Naive B cell (primary cell): Measurements from ENCODE around the gene LDLRAD3. TPM values are rescaled to one million over a fixed set of nuclear protein-coding genes. Genes with fewer than 3 reads are reported as not detected.
A peak's percentile ranks its signal among the peaks of the same experiment; 100 is the strongest.

Source experiments
- ATAC-seq, 2 donors: fragments of 150-1000 bp; cut with Tn5 transposase; 2 replicates each; pipeline ENCODE4 v1.10.0; 2021; ENCODE audit warnings: low read depth in 2 of 2, mild to moderate bottlenecking in 2 of 2, moderate library complexity in 2 of 2
- DNase-seq: peaks from one replicate; pipeline ENCODE4 v3.0.0; 2022
- H3K27ac Mint-ChIP-seq, 6 donors: one replicate each; pipeline ENCODE4 v1.8.0; 2020 to 2022; ENCODE audit warnings: mild to moderate bottlenecking in 6 of 6, mixed read lengths in 6 of 6, moderate library complexity in 5 of 6, inconsistent platforms in 2 of 6
- H3K27me3 Mint-ChIP-seq, 3 donors: one replicate each; pipeline ENCODE4 v1.8.0; 2021 to 2022; ENCODE audit warnings: mixed read lengths in 3 of 3, mild to moderate bottlenecking in 1 of 3
- H3K36me3 Mint-ChIP-seq, 2 donors: one replicate each; pipeline ENCODE4 v1.8.0; 2020 to 2022; ENCODE audit warnings: mixed read lengths in 2 of 2, inconsistent platforms in 1 of 2, mild to moderate bottlenecking in 1 of 2
- H3K4me1 Mint-ChIP-seq, 3 donors: one replicate each; pipeline ENCODE4 v1.8.0; 2020 to 2022; ENCODE audit warnings: mixed read lengths in 3 of 3, inconsistent platforms in 1 of 3, mild to moderate bottlenecking in 1 of 3, moderate library complexity in 1 of 3
- H3K4me3 Mint-ChIP-seq, 8 donors: one replicate each; pipeline ENCODE4 v1.8.0; 2020 to 2022; ENCODE audit warnings: mild to moderate bottlenecking in 8 of 8, mixed read lengths in 8 of 8, moderate library complexity in 8 of 8, inconsistent platforms in 2 of 8
- H3K9me3 Mint-ChIP-seq, 7 donors: one replicate each; pipeline ENCODE4 v1.8.0; 2020 to 2022; ENCODE audit warnings: mixed read lengths in 7 of 7, mild to moderate bottlenecking in 5 of 7, inconsistent platforms in 2 of 7, moderate library complexity in 1 of 7
- polyA plus RNA-seq, 6 donors: library from polyadenylated mRNA; unstranded; fragments of 300-500 nt; fragmentation: Illumina TruSeq; gene quantifications; one replicate each; pipeline ENCODE4 v1.2.3, GENCODE V29; 2021; ENCODE audit warnings: low read depth in 6 of 6

The LDLRAD3 gene
- polyA plus RNA-seq, 6 donors from 2014 or later: 0.17 to 0.27 TPM; not detected in 4

- H3K36me3 Mint-ChIP-seq: no peaks in the 10 kb centered on the region
- H3K27me3 Mint-ChIP-seq: peaks cover 5 to 20% (median 10%) of the 10 kb centered on the region in 3 donors
- no peak overlapping the region for H3K4me3 Mint-ChIP-seq
- no peaks in the 10 kb centered on the region for H3K4me1 Mint-ChIP-seq
- peaks cover 0 to 3% (median 0%) of the 10 kb centered on the region in 7 donors for H3K9me3 Mint-ChIP-seq
- DNase-seq: no peak
- H3K27ac Mint-ChIP-seq: no peak overlapping the region
- ATAC-seq: no peak
These were observed 50.6 kb downstream of the LDLRAD3 start for GRCh38 chr11:35994421-35994820.

- H3K27me3 Mint-ChIP-seq: peaks cover 5 to 19% (median 12%) of the 10 kb centered on the region in 3 donors
- H3K4me1 Mint-ChIP-seq: no peaks in the 10 kb centered on the region
- peak overlapping the region in 1 of 8 donors; percentile 38 for H3K4me3 Mint-ChIP-seq
- no peak overlapping the region for H3K27ac Mint-ChIP-seq
- H3K9me3 Mint-ChIP-seq: peaks cover 0 to 2% (median 0%) of the 10 kb centered on the region in 7 donors
- ATAC-seq (no peak), DNase-seq (no peak)
- H3K36me3 Mint-ChIP-seq: no peaks in the 10 kb centered on the region
These were observed 51.9 kb downstream of the LDLRAD3 start for GRCh38 chr11:35995681-35996271.

GRCh38 chr11:35997902-35998520 is 54.1 kb downstream of the LDLRAD3 start:
- Mint-ChIP-seq H3K36me3 (no peaks in the 10 kb centered on the region), H3K27ac (no peak overlapping the region), H3K27me3 (peaks cover 5 to 27% (median 5%) of the 10 kb centered on the region in 3 donors), H3K9me3 (peaks cover 0 to 2% (median 0%) of the 10 kb centered on the region in 7 donors), H3K4me1 (no peaks in the 10 kb centered on the region), H3K4me3 (no peak overlapping the region)
- ATAC-seq (no peak), DNase-seq (no peak)

GRCh38 chr11:35998634-35999033 is 54.8 kb downstream of the LDLRAD3 start:
- H3K9me3 Mint-ChIP-seq: peaks cover 0 to 3% (median 2%) of the 10 kb centered on the region in 7 donors
- peaks cover 5 to 21% (median 5%) of the 10 kb centered on the region in 3 donors for H3K27me3 Mint-ChIP-seq
- no peaks in the 10 kb centered on the region for H3K4me1 Mint-ChIP-seq
- ATAC-seq (no peak), DNase-seq (no peak)
- H3K4me3 Mint-ChIP-seq: no peak overlapping the region
- no peaks in the 10 kb centered on the region for H3K36me3 Mint-ChIP-seq
- H3K27ac Mint-ChIP-seq: no peak overlapping the region

- no peaks in the 10 kb centered on the region for H3K36me3 Mint-ChIP-seq
- H3K27ac Mint-ChIP-seq: no peak overlapping the region
- H3K9me3 Mint-ChIP-seq: peaks cover 5 to 22% (median 14%) of the 10 kb centered on the region in 7 donors
- DNase-seq (no peak), ATAC-seq (no peak)
- no peaks in the 10 kb centered on the region for H3K4me1 Mint-ChIP-seq
- peaks cover 5 to 18% (median 5%) of the 10 kb centered on the region in 3 donors for H3K27me3 Mint-ChIP-seq
- H3K4me3 Mint-ChIP-seq: peak overlapping the region in 1 of 8 donors; percentile 6
These were observed 56.8 kb downstream of the LDLRAD3 start for GRCh38 chr11:36000616-36001190.

- Mint-ChIP-seq H3K36me3 (no peaks in the 10 kb centered on the region), H3K9me3 (peaks cover 5 to 31% (median 17%) of the 10 kb centered on the region in 7 donors), H3K4me1 (no peaks in the 10 kb centered on the region), H3K4me3 (no peak overlapping the region), H3K27me3 (peaks cover 0 to 18% (median 0%) of the 10 kb centered on the region in 3 donors), H3K27ac (peak overlapping the region in 1 of 6 donors; percentile 8)
- DNase-seq (no peak), ATAC-seq (no peak)
These were observed 58.3 kb downstream of the LDLRAD3 start for GRCh38 chr11:36002196-36002595.

GRCh38 chr11:36002796-36003195 is 58.9 kb downstream of the LDLRAD3 start:
- Mint-ChIP-seq H3K27ac (no peak overlapping the region), H3K9me3 (peaks cover 5 to 31% (median 17%) of the 10 kb centered on the region in 7 donors), H3K4me1 (no peaks in the 10 kb centered on the region), H3K4me3 (no peak overlapping the region), H3K36me3 (no peaks in the 10 kb centered on the region), H3K27me3 (peaks cover 0 to 24% (median 0%) of the 10 kb centered on the region in 3 donors)
- DNase-seq (no peak), ATAC-seq (no peak)

GRCh38 chr11:36006556-36006955 is 62.7 kb downstream of the LDLRAD3 start:
- no peak for DNase-seq
- Mint-ChIP-seq H3K27ac (no peak overlapping the region), H3K36me3 (no peaks in the 10 kb centered on the region), H3K9me3 (peaks cover 5 to 31% (median 17%) of the 10 kb centered on the region in 7 donors), H3K27me3 (peaks cover 0 to 15% (median 12%) of the 10 kb centered on the region in 3 donors), H3K4me1 (no peaks in the 10 kb centered on the region), H3K4me3 (no peak overlapping the region)
- no peak for ATAC-seq

- peaks cover 0 to 13% (median 12%) of the 10 kb centered on the region in 3 donors for H3K27me3 Mint-ChIP-seq
- H3K9me3 Mint-ChIP-seq: peaks cover 5 to 31% (median 17%) of the 10 kb centered on the region in 7 donors
- H3K4me1 Mint-ChIP-seq: no peaks in the 10 kb centered on the region
- no peak for DNase-seq
- no peak overlapping the region for H3K27ac Mint-ChIP-seq
- no peaks in the 10 kb centered on the region for H3K36me3 Mint-ChIP-seq
- ATAC-seq: no peak
- H3K4me3 Mint-ChIP-seq: no peak overlapping the region
These were observed 63.3 kb downstream of the LDLRAD3 start for GRCh38 chr11:36007127-36007655.

- Mint-ChIP-seq H3K9me3 (peaks cover 5 to 29% (median 16%) of the 10 kb centered on the region in 7 donors), H3K27ac (no peak overlapping the region), H3K4me3 (no peak overlapping the region), H3K36me3 (no peaks in the 10 kb centered on the region), H3K27me3 (peaks cover 0 to 12% (median 8%) of the 10 kb centered on the region in 3 donors), H3K4me1 (no peaks in the 10 kb centered on the region)
- DNase-seq (no peak), ATAC-seq (no peak)
These were observed 64.7 kb downstream of the LDLRAD3 start for GRCh38 chr11:36008584-36008983.

GRCh38 chr11:36009473-36009872 is 65.6 kb downstream of the LDLRAD3 start:
- Mint-ChIP-seq H3K9me3 (peaks cover 4 to 21% (median 10%) of the 10 kb centered on the region in 7 donors), H3K27me3 (peaks cover 0 to 12% (median 8%) of the 10 kb centered on the region in 3 donors), H3K4me1 (no peaks in the 10 kb centered on the region), H3K27ac (no peak overlapping the region), H3K4me3 (no peak overlapping the region), H3K36me3 (no peaks in the 10 kb centered on the region)
- no peak for DNase-seq
- no peak for ATAC-seq

GRCh38 chr11:36010010-36010740 is 66.3 kb downstream of the LDLRAD3 start:
- Mint-ChIP-seq H3K36me3 (no peaks in the 10 kb centered on the region), H3K4me3 (no peak overlapping the region), H3K9me3 (peaks cover 3 to 14% (median 9%) of the 10 kb centered on the region in 7 donors), H3K4me1 (no peaks in the 10 kb centered on the region), H3K27me3 (peaks cover 0 to 12% (median 8%) of the 10 kb centered on the region in 3 donors), H3K27ac (no peak overlapping the region)
- no peak for DNase-seq
- no peak for ATAC-seq

GRCh38 chr11:36011574-36011973 is 67.7 kb downstream of the LDLRAD3 start:
- Mint-ChIP-seq H3K9me3 (peaks cover 0 to 5% (median 0%) of the 10 kb centered on the region in 7 donors), H3K4me1 (no peaks in the 10 kb centered on the region), H3K27me3 (peaks cover 0 to 12% (median 8%) of the 10 kb centered on the region in 3 donors), H3K36me3 (no peaks in the 10 kb centered on the region), H3K4me3 (no peak overlapping the region), H3K27ac (no peak overlapping the region)
- DNase-seq (no peak), ATAC-seq (no peak)
